Measurements from ENCODE around the gene GPS1. TPM values are rescaled to one million over a fixed set of nuclear protein-coding genes. Genes with fewer than 3 reads are reported as not detected.

GPS1 gene
- total and polyA plus RNA-seq, 4 donors, result 53.9 to 66.3 (median 58.8) TPM

DNA sequence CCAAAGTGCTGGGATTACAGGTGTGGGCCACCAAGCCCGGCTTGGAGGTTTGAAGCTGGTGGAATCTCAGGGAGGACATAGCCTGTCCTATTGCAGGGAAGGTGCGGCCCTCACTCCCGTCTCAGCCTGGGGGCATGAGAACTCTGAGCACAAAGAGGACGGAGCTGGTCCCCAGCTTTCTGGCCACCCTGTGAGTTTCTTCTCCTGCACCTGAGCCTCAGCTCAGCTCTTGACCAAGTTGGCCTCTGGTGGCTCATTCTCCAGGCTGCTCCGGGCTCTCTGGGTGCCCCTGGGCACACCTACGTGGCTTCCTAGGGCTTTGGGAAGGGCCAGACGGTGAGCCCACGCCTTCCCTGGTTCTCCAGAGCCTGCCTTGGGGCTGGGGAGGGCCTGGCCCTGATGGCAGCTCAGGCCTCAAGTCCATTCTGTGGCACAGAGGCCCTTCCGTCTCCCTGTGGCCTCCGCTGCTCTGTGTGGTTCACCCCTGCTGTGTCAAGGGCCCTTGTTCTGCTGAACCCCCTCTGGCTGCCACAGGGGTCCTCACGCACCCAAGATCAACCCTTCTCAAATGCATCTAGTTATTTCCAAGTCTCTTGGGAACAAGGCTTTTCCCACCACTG is 53.2 kb downstream of the GPS1 start:
- no peak for TF ChIP-seq FOXA2 (IDR thresholded peaks at IDR 0.05)
- TF ChIP-seq, protein P1, sequence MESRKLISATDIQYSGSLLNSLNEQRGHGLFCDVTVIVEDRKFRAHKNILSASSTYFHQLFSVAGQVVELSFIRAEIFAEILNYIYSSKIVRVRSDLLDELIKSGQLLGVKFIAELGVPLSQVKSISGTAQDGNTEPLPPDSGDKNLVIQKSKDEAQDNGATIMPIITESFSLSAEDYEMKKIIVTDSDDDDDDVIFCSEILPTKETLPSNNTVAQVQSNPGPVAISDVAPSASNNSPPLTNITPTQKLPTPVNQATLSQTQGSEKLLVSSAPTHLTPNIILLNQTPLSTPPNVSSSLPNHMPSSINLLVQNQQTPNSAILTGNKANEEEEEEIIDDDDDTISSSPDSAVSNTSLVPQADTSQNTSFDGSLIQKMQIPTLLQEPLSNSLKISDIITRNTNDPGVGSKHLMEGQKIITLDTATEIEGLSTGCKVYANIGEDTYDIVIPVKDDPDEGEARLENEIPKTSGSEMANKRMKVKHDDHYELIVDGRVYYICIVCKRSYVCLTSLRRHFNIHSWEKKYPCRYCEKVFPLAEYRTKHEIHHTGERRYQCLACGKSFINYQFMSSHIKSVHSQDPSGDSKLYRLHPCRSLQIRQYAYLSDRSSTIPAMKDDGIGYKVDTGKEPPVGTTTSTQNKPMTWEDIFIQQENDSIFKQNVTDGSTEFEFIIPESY (IDR thresholded peaks at IDR 0.05), result no peak
- no peak for TF ChIP-seq RAD21 (IDR thresholded peaks at IDR 0.05)
- TF ChIP-seq TAF1 (conservative IDR thresholded peaks at IDR 0.05), result no peak
- TF ChIP-seq, protein P2, sequence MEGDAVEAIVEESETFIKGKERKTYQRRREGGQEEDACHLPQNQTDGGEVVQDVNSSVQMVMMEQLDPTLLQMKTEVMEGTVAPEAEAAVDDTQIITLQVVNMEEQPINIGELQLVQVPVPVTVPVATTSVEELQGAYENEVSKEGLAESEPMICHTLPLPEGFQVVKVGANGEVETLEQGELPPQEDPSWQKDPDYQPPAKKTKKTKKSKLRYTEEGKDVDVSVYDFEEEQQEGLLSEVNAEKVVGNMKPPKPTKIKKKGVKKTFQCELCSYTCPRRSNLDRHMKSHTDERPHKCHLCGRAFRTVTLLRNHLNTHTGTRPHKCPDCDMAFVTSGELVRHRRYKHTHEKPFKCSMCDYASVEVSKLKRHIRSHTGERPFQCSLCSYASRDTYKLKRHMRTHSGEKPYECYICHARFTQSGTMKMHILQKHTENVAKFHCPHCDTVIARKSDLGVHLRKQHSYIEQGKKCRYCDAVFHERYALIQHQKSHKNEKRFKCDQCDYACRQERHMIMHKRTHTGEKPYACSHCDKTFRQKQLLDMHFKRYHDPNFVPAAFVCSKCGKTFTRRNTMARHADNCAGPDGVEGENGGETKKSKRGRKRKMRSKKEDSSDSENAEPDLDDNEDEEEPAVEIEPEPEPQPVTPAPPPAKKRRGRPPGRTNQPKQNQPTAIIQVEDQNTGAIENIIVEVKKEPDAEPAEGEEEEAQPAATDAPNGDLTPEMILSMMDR (IDR thresholded peaks at IDR 0.05; ENCODE audit: low read depth, low read length, missing input control), result no peak
- TF ChIP-seq GABPA (IDR thresholded peaks at IDR 0.05 in 1 of 2, conservative IDR thresholded peaks at IDR 0.05 in 1 of 2), result no peak
- no peak for TF ChIP-seq HNF4A (conservative IDR thresholded peaks at IDR 0.05)
- TF ChIP-seq, protein P3, sequence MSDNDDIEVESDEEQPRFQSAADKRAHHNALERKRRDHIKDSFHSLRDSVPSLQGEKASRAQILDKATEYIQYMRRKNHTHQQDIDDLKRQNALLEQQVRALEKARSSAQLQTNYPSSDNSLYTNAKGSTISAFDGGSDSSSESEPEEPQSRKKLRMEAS (IDR thresholded peaks at IDR 0.05), result no peak
- TF ChIP-seq, protein P4, sequence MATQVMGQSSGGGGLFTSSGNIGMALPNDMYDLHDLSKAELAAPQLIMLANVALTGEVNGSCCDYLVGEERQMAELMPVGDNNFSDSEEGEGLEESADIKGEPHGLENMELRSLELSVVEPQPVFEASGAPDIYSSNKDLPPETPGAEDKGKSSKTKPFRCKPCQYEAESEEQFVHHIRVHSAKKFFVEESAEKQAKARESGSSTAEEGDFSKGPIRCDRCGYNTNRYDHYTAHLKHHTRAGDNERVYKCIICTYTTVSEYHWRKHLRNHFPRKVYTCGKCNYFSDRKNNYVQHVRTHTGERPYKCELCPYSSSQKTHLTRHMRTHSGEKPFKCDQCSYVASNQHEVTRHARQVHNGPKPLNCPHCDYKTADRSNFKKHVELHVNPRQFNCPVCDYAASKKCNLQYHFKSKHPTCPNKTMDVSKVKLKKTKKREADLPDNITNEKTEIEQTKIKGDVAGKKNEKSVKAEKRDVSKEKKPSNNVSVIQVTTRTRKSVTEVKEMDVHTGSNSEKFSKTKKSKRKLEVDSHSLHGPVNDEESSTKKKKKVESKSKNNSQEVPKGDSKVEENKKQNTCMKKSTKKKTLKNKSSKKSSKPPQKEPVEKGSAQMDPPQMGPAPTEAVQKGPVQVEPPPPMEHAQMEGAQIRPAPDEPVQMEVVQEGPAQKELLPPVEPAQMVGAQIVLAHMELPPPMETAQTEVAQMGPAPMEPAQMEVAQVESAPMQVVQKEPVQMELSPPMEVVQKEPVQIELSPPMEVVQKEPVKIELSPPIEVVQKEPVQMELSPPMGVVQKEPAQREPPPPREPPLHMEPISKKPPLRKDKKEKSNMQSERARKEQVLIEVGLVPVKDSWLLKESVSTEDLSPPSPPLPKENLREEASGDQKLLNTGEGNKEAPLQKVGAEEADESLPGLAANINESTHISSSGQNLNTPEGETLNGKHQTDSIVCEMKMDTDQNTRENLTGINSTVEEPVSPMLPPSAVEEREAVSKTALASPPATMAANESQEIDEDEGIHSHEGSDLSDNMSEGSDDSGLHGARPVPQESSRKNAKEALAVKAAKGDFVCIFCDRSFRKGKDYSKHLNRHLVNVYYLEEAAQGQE (IDR thresholded peaks at IDR 0.05), result no peak
- no peak for TF ChIP-seq YY1 (IDR thresholded peaks at IDR 0.05)
- no peak for TF ChIP-seq NR2F2 (IDR thresholded peaks at IDR 0.05)
- TF ChIP-seq FOXA1 (IDR thresholded peaks at IDR 0.05), result no peak
- no peak for TF ChIP-seq EGR1 (IDR thresholded peaks at IDR 0.05; ENCODE audit: low read depth in 2 of 2)
- Histone ChIP-seq H3K27me3 (ENCODE audit: control insufficient read depth in 4 of 4, insufficient read depth in 4 of 4, low read length in 3 of 4) (no peaks in the 10 kb centered on the region), H3K9me3 (ENCODE audit: control insufficient read depth in 4 of 4, low read length in 3 of 4) (no peaks in the 10 kb centered on the region), H3K36me3 (ENCODE audit: control insufficient read depth in 4 of 4, insufficient read depth in 3 of 4, low read depth in 1 of 4, low read length in 3 of 4) (no peaks in the 10 kb centered on the region), H3K4me1 (ENCODE audit: control insufficient read depth in 4 of 4, insufficient read depth in 4 of 4, low read length in 3 of 4) (peaks cover 42 to 88% (median 72%) of the 10 kb centered on the region in 4 donors), H3K9ac (ENCODE audit: low read depth in 1 of 2, low read length in 2 of 2) (peak overlapping the region; percentile 1 to 10), H3K27ac (ENCODE audit: low read depth in 1 of 2, low read length in 2 of 2) (peak overlapping the region; percentile 96 to 98), H3K4me3 (ENCODE audit: low read depth in 1 of 3, low read length in 3 of 3) (no peak overlapping the region)
- no peak for DNase-seq (ENCODE audit: low spot score)
- WGBS, result 95% methylated on average over 11 of the region's 11 CpGs

DNA sequence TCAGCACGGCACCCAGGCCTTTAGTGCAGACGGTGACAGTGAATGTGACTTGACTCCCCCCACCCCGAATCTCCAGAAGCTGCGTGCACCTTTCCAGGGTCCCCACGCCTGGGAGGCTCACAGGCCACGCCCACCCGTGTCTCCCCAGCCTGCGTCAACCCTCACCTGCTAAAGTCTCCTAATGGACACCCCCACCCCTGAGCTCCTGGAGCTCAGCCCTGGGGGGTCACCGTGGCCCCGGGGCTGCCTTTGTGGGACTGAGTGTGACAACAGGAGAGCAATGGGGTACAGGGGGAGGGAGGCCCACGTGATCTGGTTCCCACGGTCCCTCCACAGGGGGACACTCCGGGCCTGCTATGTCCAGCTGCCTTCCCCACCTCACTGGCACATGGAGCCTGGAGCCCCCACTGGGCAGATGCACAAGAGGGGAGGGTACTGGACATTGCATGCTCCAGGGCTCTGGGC is 53.8 kb downstream of the GPS1 start:
- H3K9ac ChIP-seq (ENCODE audit: low read depth in 1 of 2, low read length in 2 of 2), result peak overlapping the region; percentile 10 to 72
- no peak for DNase-seq (ENCODE audit: low spot score)
- TF ChIP-seq, protein P2 (IDR thresholded peaks at IDR 0.05; ENCODE audit: low read depth, low read length, missing input control), result no peak
- TF ChIP-seq, protein P4 (IDR thresholded peaks at IDR 0.05), result no peak
- TF ChIP-seq TAF1 (conservative IDR thresholded peaks at IDR 0.05) (no peak), FOXA2 (IDR thresholded peaks at IDR 0.05) (no peak), RAD21 (IDR thresholded peaks at IDR 0.05) (no peak), SP1 (IDR thresholded peaks at IDR 0.05) (no peak), HNF4G (IDR thresholded peaks at IDR 0.05) (no peak), YY1 (IDR thresholded peaks at IDR 0.05) (no peak), NR2F2 (IDR thresholded peaks at IDR 0.05) (no peak)
- TF ChIP-seq, protein P3 (IDR thresholded peaks at IDR 0.05), result no peak
- TF ChIP-seq, protein P5, sequence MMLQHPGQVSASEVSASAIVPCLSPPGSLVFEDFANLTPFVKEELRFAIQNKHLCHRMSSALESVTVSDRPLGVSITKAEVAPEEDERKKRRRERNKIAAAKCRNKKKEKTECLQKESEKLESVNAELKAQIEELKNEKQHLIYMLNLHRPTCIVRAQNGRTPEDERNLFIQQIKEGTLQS (IDR thresholded peaks at IDR 0.05), result no peak

More for the DNA sequence above, 53.8 kb downstream of the GPS1 start:
- H3K27me3 ChIP-seq (ENCODE audit: control insufficient read depth in 4 of 4, insufficient read depth in 4 of 4, low read length in 3 of 4), result no peaks in the 10 kb centered on the region
- H3K9me3 ChIP-seq (ENCODE audit: control insufficient read depth in 4 of 4, low read length in 3 of 4), result no peaks in the 10 kb centered on the region
- H3K27ac ChIP-seq (ENCODE audit: low read depth in 1 of 2, low read length in 2 of 2), result peak overlapping the region; percentile 96 to 98
- WGBS, result 90% methylated on average over 13 of the region's 13 CpGs
- no peak overlapping the region for H3K4me3 ChIP-seq (ENCODE audit: low read depth in 1 of 3, low read length in 3 of 3)
- no peaks in the 10 kb centered on the region for H3K36me3 ChIP-seq (ENCODE audit: control insufficient read depth in 4 of 4, insufficient read depth in 3 of 4, low read depth in 1 of 4, low read length in 3 of 4)
- peaks cover 41 to 86% (median 68%) of the 10 kb centered on the region in 4 donors for H3K4me1 ChIP-seq (ENCODE audit: control insufficient read depth in 4 of 4, insufficient read depth in 4 of 4, low read length in 3 of 4)

Measured in liver (tissue), 9 donors.